ENCODE data around the gene OR51B5. TPM values are rescaled to one million over a fixed set of nuclear protein-coding genes. Genes with fewer than 3 reads are reported as not detected.
"Not testable (repeated sequence)": the region's sequence is repeated elsewhere in the genome, so short reads cannot be mapped to it uniquely, and the experiment has no call there.

Gene OR51B5
- total RNA-seq, 1 experiment from 2014 or later, result 0.60 TPM

- Histone ChIP-seq H3K4me2 (ENCODE audit: low read depth, low read length, poor library complexity, severe bottlenecking) (no peak overlapping the region), H3K4me3 (ENCODE audit: low read length) (no peak overlapping the region), H3K79me2 (ENCODE audit: low read length) (no peaks in the 10 kb centered on the region), H3K9me3 (ENCODE audit: low read length) (no peaks in the 10 kb centered on the region), H2AFZ (ENCODE audit: low read length) (no peak overlapping the region), H4K20me1 (ENCODE audit: insufficient read depth, low read depth, low read length) (no peaks in the 10 kb centered on the region), H3K9ac (ENCODE audit: low read length) (no peak overlapping the region), H3K36me3 (ENCODE audit: insufficient read depth, low read length) (no peaks in the 10 kb centered on the region), H3K27me3 (ENCODE audit: low read length) (no peaks in the 10 kb centered on the region), H3K4me1 (ENCODE audit: low read length) (no peaks in the 10 kb centered on the region), H3K9me2 (replicated peaks; ENCODE audit: insufficient read depth, low read length) (no peaks in the 10 kb centered on the region), H3K27ac (ENCODE audit: low read length) (no peak overlapping the region)
- DNase-seq, result no peak
Observed at GRCh38 chr11:5348551-5349194, 5.3 kb upstream of the OR51B5 start.

GRCh38 chr11:5345831-5346230 is 2.5 kb upstream of the OR51B5 start:
- H3K9me3 ChIP-seq (ENCODE audit: low read length), result no peaks in the 10 kb centered on the region
- H2AFZ ChIP-seq (ENCODE audit: low read length), result no peak overlapping the region
- H3K4me1 ChIP-seq (ENCODE audit: low read length), result no peaks in the 10 kb centered on the region
- no peaks in the 10 kb centered on the region for H3K9me2 ChIP-seq (replicated peaks; ENCODE audit: insufficient read depth, low read length)
- no peaks in the 10 kb centered on the region for H4K20me1 ChIP-seq (ENCODE audit: insufficient read depth, low read depth, low read length)
- no peak overlapping the region for H3K4me2 ChIP-seq (ENCODE audit: low read depth, low read length, poor library complexity, severe bottlenecking)
- H3K4me3 ChIP-seq (ENCODE audit: low read length), result no peak overlapping the region
- no peaks in the 10 kb centered on the region for H3K79me2 ChIP-seq (ENCODE audit: low read length)
- no peaks in the 10 kb centered on the region for H3K27me3 ChIP-seq (ENCODE audit: low read length)
- no peak overlapping the region for H3K27ac ChIP-seq (ENCODE audit: low read length)
- no peak for DNase-seq
- H3K36me3 ChIP-seq (ENCODE audit: insufficient read depth, low read length), result no peaks in the 10 kb centered on the region
- no peak overlapping the region for H3K9ac ChIP-seq (ENCODE audit: low read length)

- Histone ChIP-seq H3K27ac (ENCODE audit: low read length) (no peak overlapping the region), H3K4me2 (ENCODE audit: low read depth, low read length, poor library complexity, severe bottlenecking) (no peak overlapping the region), H3K4me1 (ENCODE audit: low read length) (no peaks in the 10 kb centered on the region), H3K79me2 (ENCODE audit: low read length) (no peaks in the 10 kb centered on the region), H3K9ac (ENCODE audit: low read length) (no peak overlapping the region), H3K4me3 (ENCODE audit: low read length) (no peak overlapping the region), H3K9me3 (ENCODE audit: low read length) (no peaks in the 10 kb centered on the region), H2AFZ (ENCODE audit: low read length) (no peak overlapping the region), H3K9me2 (replicated peaks; ENCODE audit: insufficient read depth, low read length) (no peaks in the 10 kb centered on the region), H3K27me3 (ENCODE audit: low read length) (no peaks in the 10 kb centered on the region), H3K36me3 (ENCODE audit: insufficient read depth, low read length) (no peaks in the 10 kb centered on the region), H4K20me1 (ENCODE audit: insufficient read depth, low read depth, low read length) (no peaks in the 10 kb centered on the region)
- no peak for DNase-seq
Observed at GRCh38 chr11:5339771-5340322, 3.5 kb downstream of the OR51B5 start.

- not testable (repeated sequence) for H2AFZ ChIP-seq (ENCODE audit: low read length); H3K27ac ChIP-seq (ENCODE audit: low read length); H3K4me3 ChIP-seq (ENCODE audit: low read length); H3K9me3 ChIP-seq (ENCODE audit: low read length); H3K79me2 ChIP-seq (ENCODE audit: low read length); H3K27me3 ChIP-seq (ENCODE audit: low read length); H3K9me2 ChIP-seq (replicated peaks; ENCODE audit: insufficient read depth, low read length); H4K20me1 ChIP-seq (ENCODE audit: insufficient read depth, low read depth, low read length); H3K9ac ChIP-seq (ENCODE audit: low read length); H3K4me2 ChIP-seq (ENCODE audit: low read depth, low read length, poor library complexity, severe bottlenecking); H3K36me3 ChIP-seq (ENCODE audit: insufficient read depth, low read length); H3K4me1 ChIP-seq (ENCODE audit: low read length); DNase-seq
Observed at GRCh38 chr11:5337253-5337652, 6.1 kb downstream of the OR51B5 start.

- Histone ChIP-seq H3K4me3 (ENCODE audit: low read length) (no peak overlapping the region), H3K9me2 (replicated peaks; ENCODE audit: insufficient read depth, low read length) (no peaks in the 10 kb centered on the region), H2AFZ (ENCODE audit: low read length) (no peak overlapping the region), H3K4me1 (ENCODE audit: low read length) (no peaks in the 10 kb centered on the region), H3K4me2 (ENCODE audit: low read depth, low read length, poor library complexity, severe bottlenecking) (no peak overlapping the region), H3K9me3 (ENCODE audit: low read length) (no peaks in the 10 kb centered on the region), H4K20me1 (ENCODE audit: insufficient read depth, low read depth, low read length) (no peaks in the 10 kb centered on the region), H3K79me2 (ENCODE audit: low read length) (no peaks in the 10 kb centered on the region), H3K9ac (ENCODE audit: low read length) (no peak overlapping the region), H3K36me3 (ENCODE audit: insufficient read depth, low read length) (no peaks in the 10 kb centered on the region), H3K27me3 (ENCODE audit: low read length) (no peaks in the 10 kb centered on the region), H3K27ac (ENCODE audit: low read length) (no peak overlapping the region)
- DNase-seq, result no peak
Observed at GRCh38 chr11:5336331-5336730, 7.0 kb downstream of the OR51B5 start.

- H3K9ac ChIP-seq (ENCODE audit: low read length), result no peak overlapping the region
- H2AFZ ChIP-seq (ENCODE audit: low read length), result no peak overlapping the region
- H3K36me3 ChIP-seq (ENCODE audit: insufficient read depth, low read length), result no peaks in the 10 kb centered on the region
- H3K9me3 ChIP-seq (ENCODE audit: low read length), result no peaks in the 10 kb centered on the region
- no peaks in the 10 kb centered on the region for H3K79me2 ChIP-seq (ENCODE audit: low read length)
- no peaks in the 10 kb centered on the region for H4K20me1 ChIP-seq (ENCODE audit: insufficient read depth, low read depth, low read length)
- DNase-seq, result no peak
- no peaks in the 10 kb centered on the region for H3K4me1 ChIP-seq (ENCODE audit: low read length)
- no peak overlapping the region for H3K4me2 ChIP-seq (ENCODE audit: low read depth, low read length, poor library complexity, severe bottlenecking)
- no peaks in the 10 kb centered on the region for H3K9me2 ChIP-seq (replicated peaks; ENCODE audit: insufficient read depth, low read length)
- H3K4me3 ChIP-seq (ENCODE audit: low read length), result no peak overlapping the region
- H3K27me3 ChIP-seq (ENCODE audit: low read length), result no peaks in the 10 kb centered on the region
- no peak overlapping the region for H3K27ac ChIP-seq (ENCODE audit: low read length)
Observed at GRCh38 chr11:5335170-5335569, 8.2 kb downstream of the OR51B5 start.

- H4K20me1 ChIP-seq (ENCODE audit: insufficient read depth, low read depth, low read length), result no peaks in the 10 kb centered on the region
- no peaks in the 10 kb centered on the region for H3K79me2 ChIP-seq (ENCODE audit: low read length)
- H2AFZ ChIP-seq (ENCODE audit: low read length), result no peak within 1 kb of the TSS
- H3K9me2 ChIP-seq (replicated peaks; ENCODE audit: insufficient read depth, low read length), result no peaks in the 10 kb centered on the region
- 0 out of 2 replicates have a peak, but pooled peaks cover 3% of the 10 kb centered on the region for H3K27me3 ChIP-seq (ENCODE audit: low read length)
- DNase-seq, result no peak
- H3K36me3 ChIP-seq (ENCODE audit: insufficient read depth, low read length), result no peaks in the 10 kb centered on the region
- H3K4me3 ChIP-seq (ENCODE audit: low read length), result no peak within 1 kb of the TSS
- no peak within 1 kb of the TSS for H3K27ac ChIP-seq (ENCODE audit: low read length)
- no peak within 1 kb of the TSS for H3K9ac ChIP-seq (ENCODE audit: low read length)
- no peak within 1 kb of the TSS for H3K4me2 ChIP-seq (ENCODE audit: low read depth, low read length, poor library complexity, severe bottlenecking)
- no peaks in the 10 kb centered on the region for H3K4me1 ChIP-seq (ENCODE audit: low read length)
- H3K9me3 ChIP-seq (ENCODE audit: low read length), result no peaks in the 10 kb centered on the region
Observed at GRCh38 chr11:5324197-5324596, 19.1 kb downstream of the OR51B5 start, which contains the start of gene OR51B2. Gene OR51B2, minus strand, starts transcription at chr11:5324297. Its CDS starts 0 bp downstream, at chr11:5324297.

- Histone ChIP-seq H3K9ac (ENCODE audit: low read length) (no peak overlapping the region), H3K79me2 (ENCODE audit: low read length) (no peaks in the 10 kb centered on the region), H3K36me3 (ENCODE audit: insufficient read depth, low read length) (no peaks in the 10 kb centered on the region), H4K20me1 (ENCODE audit: insufficient read depth, low read depth, low read length) (no peaks in the 10 kb centered on the region), H3K4me2 (ENCODE audit: low read depth, low read length, poor library complexity, severe bottlenecking) (no peak overlapping the region), H3K4me1 (ENCODE audit: low read length) (no peaks in the 10 kb centered on the region), H3K27ac (ENCODE audit: low read length) (no peak overlapping the region), H3K9me3 (ENCODE audit: low read length) (no peaks in the 10 kb centered on the region), H2AFZ (ENCODE audit: low read length) (no peak overlapping the region), H3K4me3 (ENCODE audit: low read length) (no peak overlapping the region), H3K9me2 (replicated peaks; ENCODE audit: insufficient read depth, low read length) (no peaks in the 10 kb centered on the region), H3K27me3 (ENCODE audit: low read length) (no peaks in the 10 kb centered on the region)
- DNase-seq, result no peak
Observed at GRCh38 chr11:5317292-5317691, 26.0 kb downstream of the OR51B5 start.

Measured in Karpas-422 (cell line).